NB4 (cell line): ENCODE results near the gene AXIN1.

Experiments
- DNase-seq: peaks from one replicate; pipeline ENCODE4 v3.0.0; 2010; ENCODE audit warnings: low read depth
- H3K4me3 ChIP-seq: one replicate; pipeline ENCODE4 v1.5.1; 2011; ENCODE audit warnings: mild to moderate bottlenecking, low read depth, low read length, moderate library complexity
- MYC ChIP-seq: IDR thresholded peaks from 2 replicates; pipeline ENCODE4 v1.6.1; 2011; ENCODE audit warnings: low read depth, low read length
- POLR2A ChIP-seq: IDR thresholded peaks from 2 replicates; pipeline ENCODE4 v1.6.1; 2011; ENCODE audit warnings: mild to moderate bottlenecking; ENCODE audit not compliant: insufficient read length; ENCODE audit errors: extremely low read depth
- TF ChIP-seq, protein P1 (sequence below): IDR thresholded peaks from one replicate; pipeline ENCODE4 v1.5.1; 2012; ENCODE audit warnings: low read depth, low read length
- TF ChIP-seq, protein P2 (sequence below): IDR thresholded peaks from 2 replicates; pipeline ENCODE4 v1.6.1; 2011; ENCODE audit warnings: low read depth, low read length

The AXIN1 gene

DNA sequence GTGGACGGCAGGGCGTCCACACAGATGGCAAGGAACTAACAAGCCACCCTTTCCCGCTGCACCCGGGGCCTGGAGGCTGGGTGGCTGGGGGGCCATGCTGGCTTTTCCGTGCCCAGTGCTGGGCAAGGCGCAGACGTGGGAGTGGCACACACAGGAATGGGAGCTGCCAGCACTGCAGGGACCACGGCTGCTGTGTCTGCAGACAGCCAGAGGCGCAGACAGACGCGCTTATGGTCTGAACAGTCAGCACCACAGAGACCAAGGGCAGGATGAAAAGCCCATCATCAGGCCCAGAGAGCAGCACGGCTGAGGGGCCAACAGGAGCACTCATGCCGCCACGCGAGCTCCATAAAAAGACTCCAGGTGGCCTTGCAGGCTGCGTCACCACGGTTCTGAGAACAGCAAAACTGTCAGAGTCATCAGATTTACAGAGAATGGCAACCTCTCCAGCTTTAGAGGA is 45.6 kb downstream of the AXIN1 start:
- no peak overlapping the region for H3K4me3 ChIP-seq
- DNase-seq = no peak
- TF ChIP-seq, protein P1, sequence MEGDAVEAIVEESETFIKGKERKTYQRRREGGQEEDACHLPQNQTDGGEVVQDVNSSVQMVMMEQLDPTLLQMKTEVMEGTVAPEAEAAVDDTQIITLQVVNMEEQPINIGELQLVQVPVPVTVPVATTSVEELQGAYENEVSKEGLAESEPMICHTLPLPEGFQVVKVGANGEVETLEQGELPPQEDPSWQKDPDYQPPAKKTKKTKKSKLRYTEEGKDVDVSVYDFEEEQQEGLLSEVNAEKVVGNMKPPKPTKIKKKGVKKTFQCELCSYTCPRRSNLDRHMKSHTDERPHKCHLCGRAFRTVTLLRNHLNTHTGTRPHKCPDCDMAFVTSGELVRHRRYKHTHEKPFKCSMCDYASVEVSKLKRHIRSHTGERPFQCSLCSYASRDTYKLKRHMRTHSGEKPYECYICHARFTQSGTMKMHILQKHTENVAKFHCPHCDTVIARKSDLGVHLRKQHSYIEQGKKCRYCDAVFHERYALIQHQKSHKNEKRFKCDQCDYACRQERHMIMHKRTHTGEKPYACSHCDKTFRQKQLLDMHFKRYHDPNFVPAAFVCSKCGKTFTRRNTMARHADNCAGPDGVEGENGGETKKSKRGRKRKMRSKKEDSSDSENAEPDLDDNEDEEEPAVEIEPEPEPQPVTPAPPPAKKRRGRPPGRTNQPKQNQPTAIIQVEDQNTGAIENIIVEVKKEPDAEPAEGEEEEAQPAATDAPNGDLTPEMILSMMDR = no peak
- TF ChIP-seq POLR2A (no peak), MYC (no peak)
- TF ChIP-seq, protein P2, sequence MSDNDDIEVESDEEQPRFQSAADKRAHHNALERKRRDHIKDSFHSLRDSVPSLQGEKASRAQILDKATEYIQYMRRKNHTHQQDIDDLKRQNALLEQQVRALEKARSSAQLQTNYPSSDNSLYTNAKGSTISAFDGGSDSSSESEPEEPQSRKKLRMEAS = no peak

DNA sequence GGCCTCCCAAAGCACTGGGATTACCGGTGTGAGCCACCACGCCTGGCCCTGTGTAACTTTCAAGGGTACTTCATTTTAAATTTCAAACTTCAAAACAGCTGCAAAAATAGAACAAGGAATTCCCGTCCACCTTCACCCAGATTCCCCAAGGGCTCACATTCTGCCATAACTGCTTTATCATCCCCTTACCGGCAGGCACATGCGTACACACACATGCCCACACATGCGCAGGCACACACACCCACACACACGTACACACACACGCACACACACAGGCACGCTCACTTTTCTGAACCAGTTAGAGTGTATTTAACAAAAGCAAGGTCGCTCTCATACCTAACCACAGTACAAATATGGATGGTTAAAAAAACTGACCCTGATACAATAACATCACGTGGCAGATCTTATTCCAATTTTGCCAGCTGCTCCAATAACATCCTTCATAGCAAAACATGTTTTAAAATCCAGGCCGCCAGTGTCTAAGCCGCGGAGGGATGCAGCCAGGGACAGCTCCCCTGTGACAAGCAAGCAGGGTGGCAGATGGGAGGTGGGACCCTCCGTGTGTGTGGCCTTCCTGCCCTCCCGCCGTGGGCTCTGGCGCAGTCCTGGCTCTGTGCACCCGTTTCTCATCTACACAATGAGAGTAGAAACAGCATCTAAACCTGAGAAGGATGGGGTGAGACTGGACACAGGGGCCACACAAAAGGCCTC is 46.5 kb downstream of the AXIN1 start:
- TF ChIP-seq POLR2A (no peak), MYC (no peak)
- TF ChIP-seq, protein P1 = no peak
- TF ChIP-seq, protein P2 = no peak
- DNase-seq = no peak
- H3K4me3 ChIP-seq = no peak overlapping the region

DNA sequence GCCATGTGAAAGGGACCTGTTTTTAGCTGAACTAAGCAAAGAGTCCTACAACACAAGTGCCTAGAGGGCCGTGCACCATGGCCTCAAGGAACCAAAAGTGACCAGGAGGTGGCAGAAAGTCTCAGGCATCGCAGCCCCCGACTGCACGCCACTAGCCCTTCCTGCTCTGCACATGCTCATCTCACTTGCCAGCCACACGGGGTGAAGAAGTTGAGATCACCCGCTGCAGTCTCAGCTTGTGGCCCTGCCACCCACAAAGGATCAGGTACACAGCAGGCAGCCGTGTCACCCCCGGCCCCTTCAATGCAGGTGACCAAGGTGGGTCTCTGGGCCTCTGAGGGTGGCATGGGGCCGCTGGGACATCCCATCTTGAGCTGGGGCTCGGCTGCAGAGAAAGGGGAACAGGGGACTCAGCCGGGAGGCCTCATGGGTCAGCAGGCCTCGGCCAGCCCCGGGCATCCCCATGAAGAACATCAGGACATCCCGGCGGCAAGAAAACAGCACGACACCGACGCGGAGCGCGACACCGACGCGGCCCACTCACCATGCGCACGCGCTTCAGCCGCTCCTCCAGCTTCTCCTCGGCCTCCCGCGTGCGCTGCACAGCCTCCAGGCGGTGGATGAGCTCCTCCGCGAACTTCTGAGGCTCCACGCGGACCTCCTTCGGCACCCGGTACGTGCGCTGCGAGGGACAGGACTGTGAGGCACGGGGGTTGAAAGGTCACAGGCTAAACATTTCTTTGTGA is 48.6 kb downstream of the AXIN1 start:
- peak; percentile 44 for DNase-seq
- TF ChIP-seq, protein P2 = no peak
- TF ChIP-seq, protein P1 = no peak
- TF ChIP-seq MYC (no peak), POLR2A (no peak)
- no peak overlapping the region for H3K4me3 ChIP-seq

DNA sequence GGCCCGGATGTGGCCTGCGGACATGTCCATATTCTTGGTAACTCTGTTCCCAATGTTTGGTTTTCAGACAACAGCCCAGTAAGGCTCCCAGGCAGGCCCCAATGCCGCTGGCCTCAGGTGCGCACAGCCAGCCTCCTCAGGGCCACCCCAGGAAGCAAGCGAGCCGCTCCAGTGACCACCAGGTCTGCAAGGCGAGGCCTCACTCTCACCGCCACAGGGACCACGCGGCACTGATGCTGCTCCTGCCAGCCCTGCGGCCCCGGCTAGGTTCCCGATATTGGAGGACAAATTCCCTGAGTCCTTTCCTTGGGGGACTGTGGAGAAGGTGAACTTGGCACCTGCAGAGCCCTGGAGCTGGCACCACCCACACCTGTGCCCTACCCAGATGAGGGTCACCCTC is 50.6 kb downstream of the AXIN1 start:
- no peak for DNase-seq
- TF ChIP-seq, protein P1 = no peak
- TF ChIP-seq POLR2A = no peak
- TF ChIP-seq, protein P2 = no peak
- TF ChIP-seq MYC = no peak

DNA sequence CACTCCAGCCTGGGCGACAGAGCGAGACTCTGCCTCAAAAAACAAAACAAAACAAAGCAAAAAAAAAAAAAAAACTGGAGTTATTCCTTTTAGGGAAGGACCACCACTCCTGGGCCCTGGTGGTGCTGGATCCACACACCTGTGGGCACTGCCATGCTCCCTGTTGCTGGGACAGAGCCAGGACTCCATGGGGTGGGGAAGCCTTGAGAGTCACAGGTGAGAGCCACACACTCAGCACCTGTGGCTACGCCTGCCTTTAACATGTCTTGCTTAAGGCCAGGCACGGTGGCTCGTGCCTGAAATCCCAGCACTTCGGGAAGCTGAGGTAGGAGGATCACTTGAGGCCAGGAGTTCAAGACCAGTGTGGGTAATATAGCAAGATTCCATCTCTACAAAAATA is 51.3 kb downstream of the AXIN1 start:
- H3K4me3 ChIP-seq = no peak overlapping the region
- DNase-seq = no peak
- TF ChIP-seq POLR2A (no peak), MYC (no peak)
- TF ChIP-seq, protein P2 = no peak
- TF ChIP-seq, protein P1 = no peak

More for the DNA sequence above, 50.6 kb downstream of the AXIN1 start:
- H3K4me3 ChIP-seq = no peak overlapping the region
